ENCODE results near the gene CD160.
"Not testable (repeated sequence)": the region's sequence is repeated elsewhere in the genome, so short reads cannot be mapped to it uniquely, and the experiment has no call there.

CD160 gene

GRCh38 chr1:145719230-145720079, at the start of gene CD160:
Gene CD160 (plus strand): TSS chr1:145719499. CDS start chr1:145728328, 8,829 bp downstream.
- no peak for DNase-seq

- DNase-seq, result not testable (repeated sequence)
Measured at GRCh38 chr1:145670995-145671745, 48.1 kb upstream of the CD160 start.

- DNase-seq, result not testable (repeated sequence)
Measured at GRCh38 chr1:145673217-145673616, 46.1 kb upstream of the CD160 start.

- DNase-seq, result not testable (repeated sequence)
Measured at GRCh38 chr1:145684858-145685257, 34.4 kb upstream of the CD160 start.

GRCh38 chr1:145686078-145686477, 33.2 kb upstream of the CD160 start:
- DNase-seq, result not testable (repeated sequence)

- DNase-seq, result no peak
Measured at GRCh38 chr1:145688328-145688727, 31.0 kb upstream of the CD160 start.

GRCh38 chr1:145688924-145689323, 30.4 kb upstream of the CD160 start:
- DNase-seq, result no peak

- no peak for DNase-seq
Measured at GRCh38 chr1:145689922-145690321, 29.4 kb upstream of the CD160 start.

GRCh38 chr1:145690587-145691558, 28.4 kb upstream of the CD160 start:
- DNase-seq, result no peak

- DNase-seq, result no peak
Measured at GRCh38 chr1:145692785-145693443, 26.4 kb upstream of the CD160 start.

GRCh38 chr1:145695821-145696629, 23.3 kb upstream of the CD160 start:
- no peak for DNase-seq

- no peak for DNase-seq
Measured at GRCh38 chr1:145696630-145696960, 22.7 kb upstream of the CD160 start.

GRCh38 chr1:145701306-145701862, 17.9 kb upstream of the CD160 start:
- DNase-seq, result no peak

GRCh38 chr1:145702052-145702451, 17.2 kb upstream of the CD160 start:
- DNase-seq, result no peak

GRCh38 chr1:145702826-145703225, 16.5 kb upstream of the CD160 start:
- DNase-seq, result no peak

GRCh38 chr1:145705622-145706021, 13.7 kb upstream of the CD160 start:
- no peak for DNase-seq

- DNase-seq, result no peak
Measured at GRCh38 chr1:145706086-145706664, 13.1 kb upstream of the CD160 start.

- DNase-seq, result no peak
Measured at GRCh38 chr1:145707183-145707867, 12.0 kb upstream of the CD160 start, which contains the start of gene PDZK1. Gene PDZK1 (minus strand): TSS chr1:145707368. CDS start chr1:145688021, 19,347 bp downstream.

GRCh38 chr1:145708063-145708462, 11.2 kb upstream of the CD160 start:
- no peak for DNase-seq
